Activated CD4-positive, alpha-beta memory T cell treated with anti-CD3 and anti-CD28 coated beads for 36 hours (primary cell): ENCODE data around the gene RSPH3. TPM values are rescaled to one million over a fixed set of nuclear protein-coding genes. Genes with fewer than 3 reads are reported as not detected.
A peak's percentile ranks its signal among the peaks of the same experiment; 100 is the strongest.
"Not testable (repeated sequence)": the region's sequence is repeated elsewhere in the genome, so short reads cannot be mapped to it uniquely, and the experiment has no call there.

Experiments used
- CTCF ChIA-PET: fragments of 350-600 bp; sonication (Branson Sonifier 250); formaldehyde crosslinking; loops from one replicate; lab custom pipeline; 2021; ENCODE audit warnings: antibody characterized with exemption, inconsistent platforms; lab: Charles Lee
- POLR2A ChIA-PET: fragments of 350-600 bp; sonication (Branson Sonifier 250); formaldehyde crosslinking; loops from one replicate; lab custom pipeline; 2021; ENCODE audit warnings: antibody characterized with exemption; lab: Charles Lee
- DNase-seq: peaks from one replicate; pipeline ENCODE4 v3.0.0-alpha.2; 2020
- H3K27ac Mint-ChIP-seq: one replicate; pipeline ENCODE4 v1.8.0; 2021; ENCODE audit warnings: mixed read lengths
- H3K27me3 Mint-ChIP-seq: one replicate; pipeline ENCODE4 v1.8.0; 2021; ENCODE audit warnings: mixed read lengths
- H3K36me3 Mint-ChIP-seq: one replicate; pipeline ENCODE4 v1.8.0; 2021; ENCODE audit warnings: mixed read lengths
- H3K4me1 Mint-ChIP-seq: one replicate; pipeline ENCODE4 v1.8.0; 2021; ENCODE audit warnings: low read depth, mixed read lengths
- H3K4me3 Mint-ChIP-seq: one replicate; pipeline ENCODE4 v1.8.0; 2021; ENCODE audit warnings: mild to moderate bottlenecking, mixed read lengths
- H3K9me3 Mint-ChIP-seq: one replicate; pipeline ENCODE4 v1.8.0; 2021; ENCODE audit warnings: mixed read lengths
- intact Hi-C: fragments of 100-400 bp; cut with micrococcal nuclease; formaldehyde crosslinking; loops from one replicate; pipeline ENCODE4 v1.15.1; 2023
- total RNA-seq, 2 experiments: library from RNA; stranded (reverse); gene quantifications; one replicate each; pipeline ENCODE4 v1.2.3, GENCODE V29; 2021

The RSPH3 gene
- total RNA-seq, 2 experiments from 2014 or later = 6.1 to 6.8 TPM

- no peaks in the 10 kb centered on the region for H3K27me3 Mint-ChIP-seq
- no peak overlapping the region for H3K4me3 Mint-ChIP-seq
- H3K9me3 Mint-ChIP-seq = peaks cover 35% of the 10 kb centered on the region
- ChIA-PET POLR2A (no interaction called here), CTCF (interaction anchor here (1.4 to 2.2 kb wide), 3 partner anchors 15 to 86 kb away, joined by 3 to 5 read pairs (median 4); no protein-coding TSS in a partner anchor)
- DNase-seq = peak; percentile 55
- peaks cover 28% of the 10 kb centered on the region for H3K36me3 Mint-ChIP-seq
- peak overlapping the region; percentile 39 for H3K27ac Mint-ChIP-seq
- H3K4me1 Mint-ChIP-seq = peaks cover 27% of the 10 kb centered on the region
- intact Hi-C loops = no loop called here
Measured at GRCh38 chr6:159023893-159024292, 23.9 kb upstream of the RSPH3 start.

- intact Hi-C loops = no loop called here
- no peak overlapping the region for H3K27ac Mint-ChIP-seq
- peaks cover 50% of the 10 kb centered on the region for H3K4me1 Mint-ChIP-seq
- H3K27me3 Mint-ChIP-seq = no peaks in the 10 kb centered on the region
- POLR2A ChIA-PET = no interaction called here
- peaks cover 22% of the 10 kb centered on the region for H3K36me3 Mint-ChIP-seq
- DNase-seq = no peak
- H3K9me3 Mint-ChIP-seq = peaks cover 32% of the 10 kb centered on the region
- CTCF ChIA-PET = interaction anchor here (1.2 to 18.5 kb wide), 2 partner anchors 23 to 87 kb away, joined by 3 to 498 read pairs; no protein-coding TSS in a partner anchor
- no peak overlapping the region for H3K4me3 Mint-ChIP-seq
Measured at GRCh38 chr6:159020011-159020410, 20.0 kb upstream of the RSPH3 start.

- Mint-ChIP-seq H3K9me3 (peaks cover 14% of the 10 kb centered on the region), H3K4me3 (no peak overlapping the region), H3K27ac (peak overlapping the region; percentile 79), H3K27me3 (no peaks in the 10 kb centered on the region), H3K36me3 (peaks cover 9% of the 10 kb centered on the region), H3K4me1 (peaks cover 55% of the 10 kb centered on the region)
- ChIA-PET CTCF (interaction anchor here (0.7 to 18.5 kb wide), 19 partner anchors 9 to 118 kb away, joined by 3 to 498 read pairs (median 4); partner anchors contain the start of genes RSPH3 and TAGAP), POLR2A (interaction anchor here (0.8 to 3.2 kb wide), 14 partner anchors 10 to 369 kb away, joined by 3 to 44 read pairs (median 6); partner anchors contain the start of genes RSPH3, SYTL3 and TAGAP)
- intact Hi-C loops = loop anchor here (1.0 kb wide), 4 partner anchors 18 to 80 kb away; partner anchors contain the start of gene RSPH3
- no peak for DNase-seq
Measured at GRCh38 chr6:159017757-159018559, 18.0 kb upstream of the RSPH3 start.

DNA sequence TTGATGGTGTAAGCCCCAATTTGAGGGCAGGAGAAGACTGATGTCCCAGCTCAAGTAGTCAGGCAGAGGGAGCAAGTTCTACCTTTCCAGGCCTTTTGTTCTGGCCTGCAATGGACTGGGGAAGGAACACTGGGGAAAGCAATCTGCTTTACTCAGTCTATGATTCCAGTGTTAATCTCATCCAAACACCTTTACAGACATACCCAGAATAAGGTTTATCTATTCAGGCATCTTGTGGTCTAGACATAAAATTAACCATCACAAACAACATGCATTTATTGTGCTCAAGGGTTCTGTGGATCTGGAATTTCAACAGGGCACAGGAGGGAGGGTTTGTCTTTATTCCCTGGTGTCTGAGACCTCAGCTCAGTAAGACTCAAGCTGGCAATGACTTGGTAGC is 14.4 kb upstream of the RSPH3 start:
- H3K9me3 Mint-ChIP-seq = peaks cover 8% of the 10 kb centered on the region
- H3K27ac Mint-ChIP-seq = no peak overlapping the region
- H3K36me3 Mint-ChIP-seq = peaks cover 4% of the 10 kb centered on the region
- ChIA-PET POLR2A (interaction anchor here (1.0 to 1.5 kb wide), 3 partner anchors 25 to 92 kb away, joined by 3 to 4 read pairs (median 4); no protein-coding TSS in a partner anchor), CTCF (interaction anchor here (2.0 to 18.5 kb wide), 3 partner anchors 14 to 120 kb away, joined by 9 to 498 read pairs (median 22); partner anchors contain the start of gene RSPH3)
- no peak for DNase-seq
- H3K4me3 Mint-ChIP-seq = no peak overlapping the region
- H3K27me3 Mint-ChIP-seq = no peaks in the 10 kb centered on the region
- peaks cover 68% of the 10 kb centered on the region for H3K4me1 Mint-ChIP-seq
- intact Hi-C loops = no loop called here

DNA sequence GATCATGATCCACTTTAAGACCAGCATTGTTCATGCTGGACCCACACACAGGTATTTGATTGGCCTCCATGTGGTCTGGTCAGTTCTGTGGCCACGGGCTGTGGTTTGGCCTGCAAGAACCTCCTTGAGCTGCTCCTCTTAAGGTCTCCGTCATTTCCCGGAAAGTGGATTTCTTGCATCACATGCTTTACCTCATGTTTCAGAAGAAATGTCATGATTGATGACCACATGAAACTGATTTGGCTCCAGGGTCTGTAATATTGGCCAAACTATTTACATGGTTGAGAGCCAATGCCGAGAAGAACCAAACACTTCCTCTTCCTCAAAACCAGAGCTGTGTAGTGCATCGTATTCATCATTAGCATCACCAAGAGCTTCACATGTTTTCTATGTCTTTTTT is 13.2 kb upstream of the RSPH3 start:
- H3K9me3 Mint-ChIP-seq = peaks cover 8% of the 10 kb centered on the region
- H3K27ac Mint-ChIP-seq = peak overlapping the region; percentile 25
- CTCF ChIA-PET = interaction anchor here (0.6 to 18.5 kb wide), 7 partner anchors 8 to 298 kb away, joined by 3 to 498 read pairs (median 5); partner anchors contain the start of gene RSPH3
- H3K36me3 Mint-ChIP-seq = peaks cover 4% of the 10 kb centered on the region
- no peaks in the 10 kb centered on the region for H3K27me3 Mint-ChIP-seq
- peaks cover 61% of the 10 kb centered on the region for H3K4me1 Mint-ChIP-seq
- POLR2A ChIA-PET = interaction anchor here (0.8 to 1.5 kb wide), 3 partner anchors 26 to 91 kb away, joined by 3 to 4 read pairs (median 4); no protein-coding TSS in a partner anchor
- DNase-seq = no peak
- H3K4me3 Mint-ChIP-seq = no peak overlapping the region
- intact Hi-C loops = no loop called here

DNA sequence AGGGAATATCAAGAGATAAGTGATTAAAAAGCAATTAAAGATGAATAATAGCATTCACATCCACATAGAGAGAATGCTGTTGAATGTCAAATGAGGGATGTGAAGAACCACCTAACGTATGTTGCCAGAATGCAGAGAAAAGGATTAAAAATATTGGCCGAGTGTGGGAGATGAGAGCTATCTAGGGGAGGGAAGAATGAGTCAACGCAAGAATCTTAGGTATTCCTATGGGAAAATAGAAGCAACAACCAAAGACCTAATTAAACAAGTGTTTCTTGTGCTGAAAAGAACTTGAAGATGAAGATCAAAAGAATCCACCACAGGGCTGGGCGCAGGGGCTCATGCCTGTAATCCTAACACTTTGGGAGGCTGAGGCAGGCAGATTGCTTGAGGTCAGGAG is 12.2 kb upstream of the RSPH3 start:
- POLR2A ChIA-PET = no interaction called here
- no peaks in the 10 kb centered on the region for H3K27me3 Mint-ChIP-seq
- intact Hi-C loops = no loop called here
- CTCF ChIA-PET = interaction anchor here (1.8 to 18.5 kb wide), 3 partner anchors 9 to 122 kb away, joined by 4 to 498 read pairs (median 22); no protein-coding TSS in a partner anchor
- H3K36me3 Mint-ChIP-seq = peaks cover 4% of the 10 kb centered on the region
- no peak for DNase-seq
- H3K4me1 Mint-ChIP-seq = peaks cover 55% of the 10 kb centered on the region
- H3K4me3 Mint-ChIP-seq = no peak overlapping the region
- no peak overlapping the region for H3K27ac Mint-ChIP-seq
- H3K9me3 Mint-ChIP-seq = peaks cover 8% of the 10 kb centered on the region

GRCh38 chr6:159010037-159010612 is 10.1 kb upstream of the RSPH3 start:
- H3K27ac Mint-ChIP-seq, H3K36me3 Mint-ChIP-seq, H3K27me3 Mint-ChIP-seq, intact Hi-C loops, H3K9me3 Mint-ChIP-seq, DNase-seq, H3K4me3 Mint-ChIP-seq: not testable (repeated sequence)
- ChIA-PET CTCF (interaction anchor here (0.8 to 18.5 kb wide), 11 partner anchors 8 to 1210 kb away, joined by 3 to 498 read pairs (median 11); partner anchors contain the start of genes RSPH3 and TAGAP), POLR2A (interaction anchor here (0.9 kb wide), 1 partner anchor 35 kb away, joined by 3 read pairs; no protein-coding TSS in a partner anchor)
- peaks cover 46% of the 10 kb centered on the region for H3K4me1 Mint-ChIP-seq

GRCh38 chr6:159008656-159009288 is 8.8 kb upstream of the RSPH3 start:
- Mint-ChIP-seq H3K36me3 (no peaks in the 10 kb centered on the region), H3K4me3 (peak overlapping the region; percentile 42), H3K27ac (peak overlapping the region; percentile 14), H3K27me3 (no peaks in the 10 kb centered on the region), H3K9me3 (no peaks in the 10 kb centered on the region), H3K4me1 (peaks cover 35% of the 10 kb centered on the region)
- intact Hi-C loops = loop anchor here (1.0 to 5.0 kb wide), 3 partner anchors 34 to 126 kb away; partner anchors contain the start of gene TAGAP
- peak; percentile 23 for DNase-seq
- CTCF ChIA-PET = interaction anchor here (0.7 to 18.5 kb wide), 34 partner anchors 9 to 795 kb away, joined by 3 to 498 read pairs (median 5); partner anchors contain the start of genes RSPH3 and TAGAP
- POLR2A ChIA-PET = interaction anchor here (0.7 to 1.7 kb wide), 7 partner anchors 9 to 99 kb away, joined by 3 to 6 read pairs (median 3); partner anchors contain the start of genes RSPH3 and TAGAP

DNA sequence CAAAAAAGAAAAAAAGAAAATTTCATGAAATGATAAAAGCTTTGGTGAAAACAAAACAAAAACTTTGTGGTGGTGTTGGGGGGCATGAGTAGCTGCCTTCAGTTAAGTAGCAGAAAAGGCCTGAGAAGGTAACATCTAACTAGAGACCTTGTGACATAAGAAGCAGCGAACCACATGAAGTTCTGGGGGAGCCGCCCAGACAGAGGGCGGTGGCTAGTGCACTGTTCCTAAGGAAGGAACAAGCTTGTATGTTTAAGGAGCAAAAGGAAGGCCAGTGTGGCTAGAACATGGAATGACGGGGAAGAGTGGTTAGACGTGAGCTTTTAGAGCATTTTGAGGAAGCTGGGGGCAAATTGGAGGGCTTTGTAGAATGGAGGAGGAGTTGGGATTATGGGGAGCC is 7.5 kb upstream of the RSPH3 start:
- H3K4me3 Mint-ChIP-seq = no peak overlapping the region
- POLR2A ChIA-PET = interaction anchor here (1.0 to 1.2 kb wide), 2 partner anchors 10 to 100 kb away, joined by 3 read pairs; no protein-coding TSS in a partner anchor
- no peaks in the 10 kb centered on the region for H3K27me3 Mint-ChIP-seq
- intact Hi-C loops = loop anchor here (5.0 kb wide), 1 partner anchor 35 kb away; the partner anchor contains the start of gene TAGAP
- no peak overlapping the region for H3K27ac Mint-ChIP-seq
- no peaks in the 10 kb centered on the region for H3K9me3 Mint-ChIP-seq
- peaks cover 26% of the 10 kb centered on the region for H3K4me1 Mint-ChIP-seq
- no peak for DNase-seq
- CTCF ChIA-PET = interaction anchor here (0.9 to 18.5 kb wide), 9 partner anchors 11 to 125 kb away, joined by 3 to 498 read pairs (median 11); partner anchors contain the start of gene TAGAP
- H3K36me3 Mint-ChIP-seq = no peaks in the 10 kb centered on the region

GRCh38 chr6:159005436-159005835 is 5.4 kb upstream of the RSPH3 start:
- Mint-ChIP-seq H3K4me1 (peaks cover 23% of the 10 kb centered on the region), H3K36me3 (no peaks in the 10 kb centered on the region), H3K27ac (no peak overlapping the region), H3K4me3 (no peak overlapping the region), H3K9me3 (no peaks in the 10 kb centered on the region), H3K27me3 (no peaks in the 10 kb centered on the region)
- DNase-seq = no peak
- intact Hi-C loops = loop anchor here (5.0 kb wide), 1 partner anchor 37 kb away; the partner anchor contains the start of gene TAGAP
- POLR2A ChIA-PET = no interaction called here
- CTCF ChIA-PET = interaction anchor here (0.9 to 18.5 kb wide), 4 partner anchors 38 to 127 kb away, joined by 3 to 498 read pairs (median 128); no protein-coding TSS in a partner anchor

DNA sequence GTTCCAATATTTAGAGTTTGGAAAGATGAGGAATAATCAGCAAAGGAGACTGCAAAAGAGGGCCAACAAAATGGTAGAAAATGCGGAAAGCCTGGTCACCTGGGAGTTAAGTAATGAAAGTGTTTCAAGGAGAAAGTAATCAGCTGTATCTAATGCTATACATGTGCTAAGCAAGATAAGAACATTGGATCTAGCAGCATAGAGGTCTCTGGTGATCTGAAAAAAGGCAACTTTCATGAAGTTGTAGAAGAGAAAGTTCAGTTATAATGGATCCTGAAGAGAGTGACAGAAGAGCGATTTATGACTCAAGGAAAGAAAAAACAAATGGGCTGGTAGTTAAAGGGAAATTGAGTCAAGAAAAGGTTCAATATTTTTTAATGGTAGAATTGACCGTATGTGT is 4.6 kb upstream of the RSPH3 start:
- POLR2A ChIA-PET = no interaction called here
- intact Hi-C loops = no loop called here

More for the DNA sequence above, 4.6 kb upstream of the RSPH3 start:
- H3K4me3 Mint-ChIP-seq = no peak overlapping the region
- H3K27ac Mint-ChIP-seq = no peak overlapping the region
- H3K36me3 Mint-ChIP-seq = no peaks in the 10 kb centered on the region
- DNase-seq = no peak
- H3K27me3 Mint-ChIP-seq = no peaks in the 10 kb centered on the region
- H3K4me1 Mint-ChIP-seq = peaks cover 18% of the 10 kb centered on the region
- CTCF ChIA-PET = interaction anchor here (1.0 to 18.5 kb wide), 4 partner anchors 13 to 128 kb away, joined by 3 to 498 read pairs (median 126); no protein-coding TSS in a partner anchor
- no peaks in the 10 kb centered on the region for H3K9me3 Mint-ChIP-seq
